Measurements from ENCODE around the gene BBLN.
"Not testable (repeated sequence)": the region's sequence is repeated elsewhere in the genome, so short reads cannot be mapped to it uniquely, and the experiment has no call there.

The BBLN gene

GRCh38 chr9:128124873-128125579 lies 35.0 kb upstream of the BBLN start:
- DNase-seq, result peak; percentile 37 to 63

- no peak for DNase-seq
Observed at GRCh38 chr9:128125580-128126354, 34.3 kb upstream of the BBLN start.

GRCh38 chr9:128127568-128127989 lies 32.5 kb upstream of the BBLN start, which contains the start of gene PTGES2:
TSS of gene PTGES2 (minus strand) at chr9:128127729. CDS start at chr9:128127717, 12 bp downstream.
- peak; percentile 72 to 86 for DNase-seq

GRCh38 chr9:128127990-128128835 lies 31.9 kb upstream of the BBLN start:
- DNase-seq, result peak; percentile 81 to 87

GRCh38 chr9:128128836-128129590 lies 31.1 kb upstream of the BBLN start:
- DNase-seq, result no peak

- DNase-seq, result not testable (repeated sequence)
Observed at GRCh38 chr9:128129976-128130590, 30.0 kb upstream of the BBLN start.

GRCh38 chr9:128130651-128131050 lies 29.4 kb upstream of the BBLN start:
- DNase-seq, result not testable (repeated sequence)

- not testable (repeated sequence) for DNase-seq
Observed at GRCh38 chr9:128131346-128131745, 28.7 kb upstream of the BBLN start.

GRCh38 chr9:128132139-128132538 lies 27.9 kb upstream of the BBLN start:
- DNase-seq, result not testable (repeated sequence)

GRCh38 chr9:128135561-128135960 lies 24.5 kb upstream of the BBLN start:
- DNase-seq, result not testable (repeated sequence)

GRCh38 chr9:128136816-128137793 lies 23.0 kb upstream of the BBLN start:
- DNase-seq, result no peak

- no peak for DNase-seq
Observed at GRCh38 chr9:128138001-128138400, 22.1 kb upstream of the BBLN start.

- no peak for DNase-seq
Observed at GRCh38 chr9:128139621-128140020, 20.4 kb upstream of the BBLN start.

- DNase-seq, result no peak
Observed at GRCh38 chr9:128141604-128142003, 18.5 kb upstream of the BBLN start.

GRCh38 chr9:128142061-128142460 lies 18.0 kb upstream of the BBLN start:
- no peak for DNase-seq

- no peak for DNase-seq
Observed at GRCh38 chr9:128142596-128142995, 17.5 kb upstream of the BBLN start.

GRCh38 chr9:128143525-128144238 lies 16.4 kb upstream of the BBLN start:
- no peak for DNase-seq

- DNase-seq, result no peak
Observed at GRCh38 chr9:128144239-128145181, 15.6 kb upstream of the BBLN start.

GRCh38 chr9:128145536-128145935 lies 14.5 kb upstream of the BBLN start:
- no peak for DNase-seq
